ENCODE data around the gene SEPHS2. TPM values are rescaled to one million over a fixed set of nuclear protein-coding genes. Genes with fewer than 3 reads are reported as not detected.
"Not testable (repeated sequence)": the region's sequence is repeated elsewhere in the genome, so short reads cannot be mapped to it uniquely, and the experiment has no call there.

SEPHS2 gene, protein sequence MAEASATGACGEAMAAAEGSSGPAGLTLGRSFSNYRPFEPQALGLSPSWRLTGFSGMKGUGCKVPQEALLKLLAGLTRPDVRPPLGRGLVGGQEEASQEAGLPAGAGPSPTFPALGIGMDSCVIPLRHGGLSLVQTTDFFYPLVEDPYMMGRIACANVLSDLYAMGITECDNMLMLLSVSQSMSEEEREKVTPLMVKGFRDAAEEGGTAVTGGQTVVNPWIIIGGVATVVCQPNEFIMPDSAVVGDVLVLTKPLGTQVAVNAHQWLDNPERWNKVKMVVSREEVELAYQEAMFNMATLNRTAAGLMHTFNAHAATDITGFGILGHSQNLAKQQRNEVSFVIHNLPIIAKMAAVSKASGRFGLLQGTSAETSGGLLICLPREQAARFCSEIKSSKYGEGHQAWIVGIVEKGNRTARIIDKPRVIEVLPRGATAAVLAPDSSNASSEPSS
- 10 to 100 TPM; 25.0 to 45.0 (median 38.6) TPM for polyA plus RNA-seq

DNA sequence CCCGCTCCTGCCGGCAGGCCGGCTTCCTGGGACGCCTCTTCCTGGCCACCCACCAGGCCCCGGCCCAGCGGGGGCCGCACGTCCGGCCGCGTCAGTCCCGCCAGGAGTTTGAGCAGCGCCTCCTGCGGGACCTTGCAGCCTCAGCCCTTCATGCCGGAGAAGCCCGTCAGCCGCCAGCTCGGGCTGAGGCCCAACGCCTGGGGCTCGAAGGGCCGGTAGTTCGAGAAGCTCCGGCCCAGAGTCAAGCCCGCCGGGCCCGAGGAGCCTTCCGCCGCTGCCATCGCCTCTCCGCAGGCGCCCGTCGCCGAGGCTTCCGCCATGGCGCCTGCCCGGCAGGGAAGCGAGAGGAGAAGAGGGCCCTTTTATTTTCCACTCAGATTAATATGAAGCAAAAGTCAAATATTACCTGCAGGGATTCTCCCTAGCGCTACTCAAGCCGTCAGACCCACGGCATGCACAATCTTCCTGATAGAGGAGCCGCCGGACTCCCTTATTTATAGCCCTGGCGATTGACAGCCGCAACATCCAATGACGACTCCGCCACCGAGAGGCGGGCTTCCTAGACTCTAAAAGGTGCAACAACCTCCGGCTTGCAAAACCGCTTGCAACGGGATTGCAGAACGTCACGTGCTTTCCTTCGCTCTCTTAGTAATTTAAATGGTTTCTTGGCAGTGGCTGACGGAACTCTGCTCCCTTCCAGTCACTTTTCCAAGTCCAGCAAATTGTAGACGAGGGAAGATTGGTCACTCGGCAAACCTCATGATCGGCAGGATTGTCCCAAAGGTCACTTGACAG, at the start of gene SEPHS2:
Gene SEPHS2, minus strand, starts transcription at position 467 of the 795 bp plus-strand sequence. Its CDS starts 147 bp downstream, at position 320.
- WGBS, 3 donors = 0% methylated on average over 55 to 59 of the region's 59 CpGs
- peak within 1 kb of the TSS; percentile 93 for H3K27ac ChIP-seq (ENCODE audit: low read depth, low read length)

GRCh38 chr16:30494709-30495108, 49.0 kb upstream of the SEPHS2 start:
- 66 to 78% (median 73%) methylated on average over 12 of the region's 12 CpGs for WGBS, 3 donors

GRCh38 chr16:30493941-30494488, 48.3 kb upstream of the SEPHS2 start:
- 79 to 87% (median 82%) methylated on average over 11 of the region's 11 CpGs for WGBS, 3 donors
- H3K27ac ChIP-seq (ENCODE audit: low read depth, low read length) = no peak overlapping the region

More at GRCh38 chr16:30494709-30495108, 49.0 kb upstream of the SEPHS2 start:
- no peak overlapping the region for H3K27ac ChIP-seq (ENCODE audit: low read depth, low read length)

- H3K27ac ChIP-seq (ENCODE audit: low read depth, low read length) = no peak overlapping the region
- 32 to 62% (median 42%) methylated on average over 5 to 6 of the region's 6 CpGs for WGBS, 3 donors
These were observed 46.2 kb upstream of the SEPHS2 start for GRCh38 chr16:30491744-30492308.

DNA sequence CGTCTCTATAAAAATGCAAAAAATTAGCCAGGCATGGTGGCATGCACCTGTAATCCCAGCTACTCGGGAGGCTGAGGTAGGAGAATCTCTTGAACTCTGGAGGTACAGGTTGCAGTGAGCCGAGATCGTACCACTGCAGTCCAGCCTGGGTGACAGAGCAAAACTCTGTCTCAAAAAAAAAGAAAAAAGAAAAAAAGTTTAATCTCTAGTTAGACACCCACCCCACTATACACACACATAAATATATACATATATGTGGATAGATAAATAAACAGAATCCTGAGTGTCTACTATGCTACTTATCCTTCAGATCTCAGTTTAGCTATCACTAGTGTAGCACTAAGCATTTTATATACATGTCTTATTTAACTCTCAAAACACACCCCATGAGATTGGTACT, 45.6 kb upstream of the SEPHS2 start:
- H3K27ac ChIP-seq (ENCODE audit: low read depth, low read length) = no peak overlapping the region
- 82 to 94% (median 91%) methylated on average over 4 of the region's 4 CpGs for WGBS, 3 donors

- 70 to 83% (median 75%) methylated on average over 6 of the region's 6 CpGs for WGBS, 3 donors
These were observed 44.5 kb upstream of the SEPHS2 start for GRCh38 chr16:30490210-30490609.

GRCh38 chr16:30488764-30489605, 43.3 kb upstream of the SEPHS2 start:
- WGBS, 3 donors = 59 to 73% (median 67%) methylated on average over 11 of the region's 11 CpGs
- no peak overlapping the region for H3K27ac ChIP-seq (ENCODE audit: low read depth, low read length)

More at GRCh38 chr16:30490210-30490609, 44.5 kb upstream of the SEPHS2 start:
- H3K27ac ChIP-seq (ENCODE audit: low read depth, low read length) = no peak overlapping the region

DNA sequence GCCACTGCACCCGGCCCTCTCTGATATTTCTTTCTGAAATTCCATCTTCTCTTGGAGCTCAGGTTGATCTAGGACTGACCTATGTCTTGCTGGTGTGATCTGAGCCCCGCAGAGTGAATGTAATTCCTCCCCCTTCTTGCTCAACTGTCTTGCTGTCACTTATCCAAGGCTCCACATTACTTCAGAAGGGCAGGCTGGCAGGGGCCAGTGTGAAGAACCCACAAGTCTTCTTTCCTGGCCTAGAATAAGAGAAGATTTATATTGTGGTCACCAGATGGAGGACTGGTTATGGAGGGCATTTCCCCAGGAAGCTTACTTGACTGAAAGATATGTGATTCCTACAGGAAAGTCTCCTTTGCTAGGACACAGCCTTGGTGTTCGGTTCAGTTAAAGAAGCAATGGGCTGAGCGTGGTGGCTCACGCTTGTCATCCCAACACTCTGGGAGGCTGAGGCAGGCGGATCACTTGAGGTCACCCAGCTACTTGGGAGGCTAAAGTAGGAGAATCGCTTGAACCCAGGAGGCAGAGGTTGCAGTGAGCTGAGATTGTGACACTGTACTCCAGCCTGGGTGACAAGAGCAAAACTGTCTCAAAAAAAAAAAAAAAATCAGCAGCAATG, 40.3 kb upstream of the SEPHS2 start:
- 77 to 91% (median 86%) methylated on average over 7 of the region's 7 CpGs for WGBS, 3 donors
- H3K27ac ChIP-seq (ENCODE audit: low read depth, low read length) = no peak overlapping the region

GRCh38 chr16:30484887-30485286, 39.2 kb upstream of the SEPHS2 start:
- H3K27ac ChIP-seq (ENCODE audit: low read depth, low read length) = no peak overlapping the region

GRCh38 chr16:30482366-30482765, 36.7 kb upstream of the SEPHS2 start:
- WGBS, 3 donors = 85 to 95% (median 89%) methylated on average over 3 of the region's 3 CpGs
- H3K27ac ChIP-seq (ENCODE audit: low read depth, low read length) = no peak overlapping the region

- 64 to 80% (median 72%) methylated on average over 5 of the region's 5 CpGs for WGBS, 3 donors
- H3K27ac ChIP-seq (ENCODE audit: low read depth, low read length) = no peak overlapping the region
These were observed 35.7 kb upstream of the SEPHS2 start for GRCh38 chr16:30481381-30481780.

DNA sequence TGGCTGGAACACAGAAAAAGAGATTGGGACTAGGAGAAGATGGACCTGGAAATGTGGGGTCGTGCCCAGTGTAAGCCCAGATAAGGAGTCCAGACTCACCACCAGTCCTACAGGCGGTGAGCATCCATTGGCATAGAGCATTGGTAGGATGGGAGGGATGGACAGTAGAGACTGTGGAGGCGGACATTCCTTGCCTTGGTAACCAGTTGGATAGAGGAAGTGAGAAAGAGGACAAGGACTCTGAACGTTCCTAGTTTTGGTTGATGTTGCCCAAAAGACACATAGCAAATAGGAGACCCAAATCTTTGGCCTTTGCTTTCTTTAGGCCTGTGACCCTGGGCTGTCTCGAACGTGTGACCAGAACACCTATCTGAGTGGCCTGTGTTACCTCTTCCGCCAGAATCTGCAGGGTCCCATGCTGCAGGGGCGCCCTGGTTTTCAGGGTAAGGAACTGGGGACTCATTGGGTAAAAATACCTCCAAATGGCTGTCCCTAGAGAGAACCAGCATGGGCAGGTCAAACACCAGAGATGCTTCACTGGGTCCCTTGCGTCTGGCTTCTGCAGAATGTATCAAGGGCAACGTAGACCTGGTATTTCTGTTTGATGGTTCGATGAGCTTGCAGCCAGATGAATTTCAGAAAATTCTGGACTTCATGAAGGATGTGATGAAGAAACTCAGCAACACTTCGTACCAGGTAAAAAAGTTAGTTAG, 33.2 kb upstream of the SEPHS2 start:
- no peak overlapping the region for H3K27ac ChIP-seq (ENCODE audit: low read depth, low read length)
- 88 to 93% (median 89%) methylated on average over 12 of the region's 12 CpGs for WGBS, 3 donors

DNA sequence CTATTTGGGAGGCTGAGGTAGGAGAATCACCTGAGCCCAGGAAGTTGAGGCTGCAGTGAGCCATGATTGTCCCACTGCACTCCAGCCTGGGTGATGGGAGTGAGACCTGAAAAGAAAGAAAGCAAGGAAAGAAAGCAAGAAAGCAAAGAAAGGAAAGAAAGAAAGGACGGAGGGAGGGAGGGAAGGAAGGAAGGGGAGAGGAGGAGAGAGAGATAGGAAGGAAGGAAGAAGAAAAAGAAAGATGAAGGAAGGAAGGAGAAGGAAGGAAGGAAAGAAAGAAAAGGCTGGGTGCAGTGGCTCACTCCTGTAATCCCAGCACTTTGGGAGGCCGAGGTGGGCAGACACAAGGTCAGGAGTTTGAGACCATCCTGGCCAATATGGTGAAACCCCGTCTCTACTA, 32.1 kb upstream of the SEPHS2 start:
- WGBS, 3 donors = 76 to 89% (median 77%) methylated on average over 3 of the region's 3 CpGs
- not testable (repeated sequence) for H3K27ac ChIP-seq (ENCODE audit: low read depth, low read length)

DNA sequence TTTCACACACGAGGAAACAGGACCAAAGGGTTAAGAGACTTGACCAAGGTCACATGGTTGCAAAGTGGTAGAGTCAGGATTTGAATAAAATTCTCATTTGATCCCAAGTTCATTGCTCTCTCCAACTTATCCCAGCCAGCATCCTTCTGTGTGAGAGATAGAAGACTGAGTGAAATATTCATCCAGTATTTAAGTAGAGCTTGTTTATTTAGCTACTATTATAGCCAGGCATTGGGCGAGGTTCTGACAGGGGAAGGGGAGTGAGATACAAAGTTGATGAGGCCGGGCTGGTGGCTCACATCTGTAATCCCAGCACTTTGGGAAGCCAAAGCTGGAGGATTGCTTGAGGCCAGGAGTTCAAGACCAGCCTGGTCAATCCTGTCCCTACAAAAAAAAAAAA, 31.3 kb upstream of the SEPHS2 start:
- H3K27ac ChIP-seq (ENCODE audit: low read depth, low read length) = no peak overlapping the region
- 59 to 72% (median 71%) methylated on average over 3 of the region's 3 CpGs for WGBS, 3 donors

DNA sequence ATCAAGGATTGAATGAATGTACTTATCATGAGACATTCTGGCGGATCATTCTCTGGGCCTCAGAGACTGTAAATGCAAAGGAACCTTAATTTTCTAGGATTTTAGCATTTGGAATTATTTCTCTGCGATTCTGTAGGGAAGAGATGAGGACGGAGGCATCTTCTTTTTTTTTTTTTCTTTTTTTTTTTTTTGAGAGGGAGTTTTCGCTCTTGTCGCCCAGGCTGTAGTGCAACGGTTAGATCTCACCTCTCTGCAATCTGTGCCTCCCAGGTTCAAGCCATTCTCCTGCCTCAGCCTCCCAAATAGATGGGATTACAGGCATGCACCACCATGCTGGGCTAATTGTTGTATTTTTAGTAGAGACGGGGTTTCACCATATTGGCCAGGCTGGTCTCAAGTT, 29.0 kb upstream of the SEPHS2 start:
- H3K27ac ChIP-seq (ENCODE audit: low read depth, low read length) = no peak overlapping the region
- 86 to 90% (median 90%) methylated on average over 7 of the region's 7 CpGs for WGBS, 3 donors

DNA sequence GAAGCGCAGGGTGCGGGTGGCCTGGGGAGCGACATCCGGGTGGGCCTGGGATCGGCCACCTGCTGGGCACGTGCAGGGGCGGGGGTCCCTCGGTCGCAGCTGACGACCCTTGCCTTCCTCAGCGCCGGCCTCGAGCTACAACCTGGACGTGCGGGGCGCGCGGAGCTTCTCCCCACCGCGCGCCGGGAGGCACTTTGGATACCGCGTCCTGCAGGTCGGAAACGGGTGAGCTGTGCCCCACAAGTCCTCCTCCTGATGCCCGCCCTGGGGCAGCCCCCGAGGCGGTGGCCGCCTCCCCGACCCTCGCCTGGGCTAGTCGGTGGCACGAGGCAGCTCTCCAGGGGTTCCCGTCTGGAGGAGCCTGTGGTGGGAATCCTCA, 28.4 kb upstream of the SEPHS2 start:
- no peak overlapping the region for H3K27ac ChIP-seq (ENCODE audit: low read depth, low read length)
- 15 to 37% (median 36%) methylated on average over 24 to 35 of the region's 35 CpGs for WGBS, 3 donors
